DMS 273 (cell line): Measurements from ENCODE around the gene EXOC2.
"Not testable (repeated sequence)": the region's sequence is repeated elsewhere in the genome, so short reads cannot be mapped to it uniquely, and the experiment has no call there.

Experiments used
- DNase-seq: peaks from one replicate; lab custom pipeline; 2025; ENCODE audit not compliant: unreplicated experiment; lab: John Stamatoyannopoulos, UW

The EXOC2 gene

GRCh38 chr6:710601-711571 is 17.9 kb upstream of the EXOC2 start:
- peak; percentile 42 for DNase-seq

DNA sequence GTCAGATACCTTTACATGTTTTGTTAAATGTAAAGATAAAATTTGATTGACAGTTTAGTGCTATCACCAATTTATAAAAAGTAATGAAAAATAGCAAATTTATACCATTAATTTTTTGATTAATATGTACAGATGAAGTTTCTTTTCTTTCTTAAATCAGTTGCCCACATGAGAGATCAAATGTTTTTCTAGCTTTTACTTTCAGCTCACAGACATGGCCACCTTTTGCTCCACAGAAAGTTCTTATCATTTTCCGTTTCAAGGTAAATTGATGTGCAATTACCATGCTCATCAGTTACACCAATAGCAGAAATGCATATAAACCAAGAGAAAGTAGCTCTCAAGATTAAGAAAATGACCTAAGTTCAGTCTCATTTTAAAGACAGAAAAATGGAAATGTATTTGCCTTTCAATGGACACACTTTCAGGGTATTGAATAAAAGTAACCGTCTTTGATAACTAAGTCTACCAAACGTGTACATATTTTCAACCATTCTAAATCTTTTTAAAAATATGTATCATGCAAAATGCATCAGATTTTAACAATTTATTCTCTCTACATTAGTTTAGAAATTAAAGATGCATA is 16.6 kb upstream of the EXOC2 start:
- DNase-seq = no peak

DNA sequence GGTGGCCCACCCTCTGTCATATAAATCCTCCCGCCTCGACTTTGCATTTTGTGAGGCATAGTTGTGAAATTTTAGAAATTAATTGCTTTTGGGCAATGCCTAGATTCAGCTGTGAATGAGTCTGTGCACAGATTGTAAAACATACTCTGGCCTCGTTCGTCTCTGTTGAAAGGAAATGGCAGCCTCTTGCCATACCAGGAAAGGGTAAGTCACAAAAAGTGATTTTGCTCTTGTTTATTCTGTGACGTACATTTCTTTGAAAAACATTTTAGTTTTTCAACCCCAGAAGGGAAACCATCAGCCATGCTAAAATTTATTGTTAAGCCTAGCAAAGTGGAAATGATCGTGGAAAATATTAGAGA is 15.3 kb upstream of the EXOC2 start:
- no peak for DNase-seq

DNA sequence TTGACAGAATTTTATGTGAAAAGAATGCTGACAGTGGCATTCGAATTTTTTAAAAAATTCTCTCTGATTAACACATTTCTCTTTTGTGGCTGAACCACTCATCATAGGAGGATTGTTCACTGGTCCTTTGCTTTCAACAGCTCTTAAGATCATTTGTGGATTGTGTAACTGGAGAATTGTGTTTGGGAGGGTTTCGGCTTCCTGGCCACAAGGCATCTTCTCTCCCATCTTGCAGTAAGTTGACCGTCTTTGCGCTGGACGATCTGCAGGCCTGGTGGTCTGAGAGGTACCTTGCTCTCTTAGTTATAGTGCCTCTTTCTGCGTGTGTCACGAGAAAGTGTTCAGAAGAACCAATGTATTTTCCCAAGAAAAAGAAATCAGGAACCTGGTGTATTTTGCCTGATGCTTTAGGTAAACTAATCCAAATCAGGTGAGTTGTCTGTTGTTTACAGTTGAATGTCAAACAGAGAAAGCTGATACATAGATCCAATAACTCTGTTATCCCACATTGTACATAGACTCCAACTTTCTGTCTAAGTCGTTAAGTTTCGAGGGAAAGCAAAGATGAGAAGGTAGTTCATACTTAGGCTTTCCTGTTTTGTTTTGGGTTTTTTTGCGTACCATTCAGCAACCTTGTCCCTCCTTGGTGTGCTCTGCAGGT is 14.8 kb upstream of the EXOC2 start:
- DNase-seq = no peak

DNA sequence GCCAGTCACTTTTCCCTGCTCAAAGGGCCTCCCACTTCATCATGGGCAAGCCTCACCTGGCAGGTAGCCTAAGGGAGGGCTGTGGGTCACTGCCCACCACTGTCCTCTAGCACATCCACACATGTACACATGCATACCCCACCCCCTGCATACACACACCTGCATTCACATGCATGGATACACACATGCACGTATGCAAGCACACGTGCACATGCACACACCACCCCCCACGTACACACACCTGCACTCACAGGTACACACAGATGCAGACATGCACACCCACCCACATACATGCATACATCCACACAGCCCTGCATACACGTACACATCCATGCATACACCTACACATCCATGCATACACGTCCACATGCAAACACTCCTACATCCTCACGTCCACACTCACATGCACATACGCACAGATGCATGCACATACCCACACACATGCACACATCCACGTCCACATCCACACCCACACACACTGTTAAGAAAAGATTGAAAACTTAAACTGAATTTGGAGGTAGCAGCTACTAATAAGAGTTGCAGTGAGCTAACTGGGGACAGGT is 14.0 kb upstream of the EXOC2 start:
- DNase-seq = no peak

DNA sequence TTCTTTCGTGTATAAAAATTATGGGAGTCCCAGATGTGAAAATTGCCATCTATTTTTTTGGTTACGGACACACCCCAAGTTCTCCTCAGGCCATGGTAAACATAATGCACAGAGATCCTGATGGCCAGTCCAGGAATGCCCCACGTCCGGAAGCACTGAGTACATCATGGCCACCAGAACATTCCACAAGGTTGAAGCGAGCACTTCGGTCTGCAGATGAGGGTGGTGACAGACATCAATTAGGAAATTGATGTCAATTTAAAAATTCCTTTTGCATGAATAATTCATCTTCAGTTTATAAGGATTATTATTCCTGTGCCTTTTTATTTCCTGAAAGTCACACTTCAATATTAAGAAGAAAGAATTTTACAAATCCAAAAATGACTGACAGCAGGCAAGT is 13.2 kb upstream of the EXOC2 start:
- no peak for DNase-seq

DNA sequence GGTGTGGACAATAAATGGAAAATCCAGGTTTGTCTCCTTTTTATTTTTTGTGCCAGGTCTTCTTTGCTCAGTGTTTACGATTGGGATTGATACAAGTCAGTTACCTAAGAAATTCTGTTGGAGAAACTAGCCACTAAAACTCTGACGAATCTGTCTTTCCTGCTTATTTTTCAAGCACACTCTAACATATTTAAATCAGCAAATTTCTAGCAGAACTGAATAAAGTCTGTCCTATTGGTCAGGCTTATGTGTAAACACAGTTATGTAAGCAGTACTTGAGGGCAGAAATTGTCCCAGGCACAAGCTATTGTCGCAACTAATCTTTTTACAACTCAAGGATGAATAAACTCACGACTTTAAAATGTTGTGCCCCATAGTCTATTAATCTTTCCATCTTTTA is 12.1 kb upstream of the EXOC2 start:
- DNase-seq = no peak

DNA sequence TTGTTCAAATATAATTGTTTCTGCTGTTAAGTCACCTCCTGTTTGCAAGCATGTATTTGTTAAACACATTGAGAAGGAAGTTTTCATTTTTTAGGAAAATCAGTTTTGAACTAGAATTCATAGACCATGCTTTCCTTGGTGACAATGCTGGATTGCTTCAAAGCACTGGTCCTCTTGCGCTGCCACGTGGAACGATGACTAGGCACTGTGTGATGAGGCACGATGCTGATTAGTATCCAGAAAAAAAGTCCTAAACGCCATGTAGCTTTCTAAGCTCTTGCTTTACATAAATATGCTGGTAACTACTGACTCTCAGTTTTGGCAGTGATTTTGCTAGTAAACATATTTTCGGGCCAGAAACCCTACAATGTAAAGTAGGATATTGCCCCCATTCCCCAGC is 11.1 kb upstream of the EXOC2 start:
- DNase-seq = no peak

DNA sequence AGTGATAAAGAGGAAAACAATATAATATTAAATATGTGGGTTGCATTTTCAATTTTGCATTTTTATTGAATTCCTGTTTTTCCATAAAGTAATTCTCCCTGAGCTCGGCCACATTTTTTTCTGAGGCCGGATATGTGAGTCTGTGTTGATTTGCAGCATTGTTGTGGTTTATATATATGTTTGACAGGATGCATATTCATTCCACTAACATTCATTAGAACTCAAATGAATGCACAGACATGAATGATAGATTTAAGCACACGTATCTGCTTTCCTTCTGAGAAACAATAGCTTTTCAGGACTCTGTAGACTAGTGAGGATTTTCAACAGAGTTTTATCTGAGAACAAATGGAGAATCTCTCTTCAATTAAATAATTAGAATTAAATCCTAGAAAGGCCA is 10.6 kb upstream of the EXOC2 start:
- no peak for DNase-seq

- DNase-seq = peak; percentile 19
Measured at GRCh38 chr6:701700-702479, 9.0 kb upstream of the EXOC2 start.

DNA sequence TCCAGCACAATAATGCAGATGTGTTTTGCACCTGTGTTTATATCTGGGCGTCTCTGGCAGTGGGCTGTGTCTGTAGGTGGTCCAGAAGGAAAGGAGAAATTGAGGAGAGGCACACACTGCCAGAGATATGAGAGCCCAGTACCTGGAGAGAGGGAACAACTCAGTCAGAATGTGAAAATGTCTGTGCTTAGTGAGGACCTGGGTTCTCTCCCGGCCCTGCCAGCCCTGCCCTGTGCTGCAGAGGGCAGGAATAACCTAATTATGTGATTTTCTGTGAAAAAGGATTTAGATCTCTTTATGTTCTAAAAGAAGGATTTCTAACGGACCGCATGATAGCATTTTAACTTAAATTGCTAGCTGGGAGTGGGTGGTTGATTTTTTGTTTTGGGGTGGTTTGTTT is 8.3 kb upstream of the EXOC2 start:
- DNase-seq = no peak

GRCh38 chr6:700490-700889 is 7.6 kb upstream of the EXOC2 start:
- no peak for DNase-seq

DNA sequence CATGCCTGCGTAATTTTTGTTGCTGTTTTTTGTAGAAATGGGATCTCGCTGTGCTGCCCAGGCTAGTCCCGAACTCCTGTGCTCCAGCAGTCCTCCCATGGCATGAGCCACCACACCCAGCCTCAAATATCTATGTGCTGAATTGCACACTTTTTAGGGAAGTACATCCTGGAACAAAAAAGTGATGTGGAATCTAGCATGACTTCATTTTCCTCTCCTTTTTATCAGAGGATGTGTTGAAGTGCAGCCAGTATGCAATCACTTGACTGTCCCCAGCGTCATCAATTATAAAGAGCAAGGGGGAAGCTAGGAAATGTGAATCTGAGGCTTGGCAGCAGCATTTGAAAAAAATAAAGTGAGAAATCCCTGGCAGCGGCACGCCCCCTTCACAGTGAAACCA is 6.4 kb upstream of the EXOC2 start:
- no peak for DNase-seq

- not testable (repeated sequence) for DNase-seq
Measured at GRCh38 chr6:694431-695126, 1.6 kb upstream of the EXOC2 start.

DNA sequence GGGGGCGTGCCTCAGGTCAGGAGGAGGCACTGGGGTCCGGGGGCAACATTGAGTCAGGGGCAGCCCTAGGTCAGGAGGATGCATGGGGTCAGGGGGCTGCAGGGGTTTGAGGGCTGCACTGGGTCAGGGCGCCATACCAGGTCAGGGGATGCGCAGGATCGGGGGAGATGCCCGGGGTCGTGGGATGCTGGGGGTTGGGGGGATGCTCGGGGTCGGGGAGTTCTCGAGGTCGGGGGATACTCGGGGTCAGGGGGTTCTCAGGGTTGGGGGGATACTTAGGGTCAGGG is 727 bp upstream of the EXOC2 start:
- no peak for DNase-seq

DNA sequence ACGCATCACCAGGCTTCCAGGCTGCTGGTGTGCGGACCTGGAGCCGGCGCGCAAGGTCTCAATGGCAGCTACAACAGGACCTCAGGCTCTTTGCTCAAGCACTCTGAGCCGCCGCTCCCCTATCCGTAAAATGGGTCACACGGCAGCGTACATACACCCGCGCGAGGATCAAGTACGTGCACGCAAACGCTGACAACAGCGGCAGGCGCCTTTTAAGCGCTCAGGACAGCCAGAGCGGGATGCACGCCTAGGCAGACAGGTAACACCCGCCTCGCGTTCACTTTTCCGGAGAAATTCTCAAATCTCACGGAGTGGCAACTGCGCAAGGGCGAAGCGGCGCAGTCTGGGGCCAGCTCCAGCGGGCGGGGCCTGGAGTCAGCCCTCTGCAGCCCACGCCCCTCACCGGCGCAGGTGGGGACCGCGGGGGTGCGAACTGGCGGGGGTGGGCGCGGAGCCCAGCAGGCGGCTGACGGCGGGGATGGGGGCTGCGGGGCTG is 535 bp downstream of the EXOC2 start:
- peak; percentile 70 for DNase-seq

DNA sequence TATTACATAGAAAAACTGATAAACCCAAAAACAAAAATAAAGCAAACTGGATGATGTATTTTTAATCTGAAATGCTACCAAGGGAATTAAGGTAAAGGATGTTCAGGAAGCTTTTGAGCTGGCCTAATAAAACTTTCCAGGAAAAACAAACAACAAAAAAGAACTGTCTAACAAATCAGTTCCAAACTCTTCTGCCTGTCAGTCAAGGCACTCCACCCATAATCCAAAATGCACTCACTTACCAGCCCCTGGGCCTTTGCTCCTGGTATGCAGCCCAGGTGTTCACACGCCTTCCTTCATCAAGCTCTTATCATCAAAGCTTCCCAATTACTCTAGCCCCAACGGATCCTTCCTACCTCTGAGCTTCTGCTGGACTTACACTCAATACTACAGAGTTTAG is 3.7 kb downstream of the EXOC2 start:
- no peak for DNase-seq

DNA sequence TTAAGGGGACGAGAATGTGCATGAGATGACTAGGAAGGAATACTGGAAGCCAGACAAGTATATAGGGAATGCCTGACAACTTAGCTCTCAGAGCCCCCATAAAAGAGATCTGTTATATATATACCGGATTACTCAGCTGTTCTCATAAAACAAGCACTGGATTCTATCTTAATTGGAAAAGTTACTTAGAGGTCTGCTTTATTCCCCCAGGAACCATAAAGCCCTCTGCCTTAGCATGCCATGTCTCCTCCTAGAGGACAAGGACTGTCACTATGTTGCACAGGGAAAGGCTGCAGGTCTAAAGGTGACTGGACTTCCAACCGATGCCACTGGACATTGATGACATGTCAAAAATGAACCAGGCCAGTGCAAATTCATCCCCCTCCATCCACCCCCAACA is 6.4 kb downstream of the EXOC2 start:
- peak; percentile 29 for DNase-seq

DNA sequence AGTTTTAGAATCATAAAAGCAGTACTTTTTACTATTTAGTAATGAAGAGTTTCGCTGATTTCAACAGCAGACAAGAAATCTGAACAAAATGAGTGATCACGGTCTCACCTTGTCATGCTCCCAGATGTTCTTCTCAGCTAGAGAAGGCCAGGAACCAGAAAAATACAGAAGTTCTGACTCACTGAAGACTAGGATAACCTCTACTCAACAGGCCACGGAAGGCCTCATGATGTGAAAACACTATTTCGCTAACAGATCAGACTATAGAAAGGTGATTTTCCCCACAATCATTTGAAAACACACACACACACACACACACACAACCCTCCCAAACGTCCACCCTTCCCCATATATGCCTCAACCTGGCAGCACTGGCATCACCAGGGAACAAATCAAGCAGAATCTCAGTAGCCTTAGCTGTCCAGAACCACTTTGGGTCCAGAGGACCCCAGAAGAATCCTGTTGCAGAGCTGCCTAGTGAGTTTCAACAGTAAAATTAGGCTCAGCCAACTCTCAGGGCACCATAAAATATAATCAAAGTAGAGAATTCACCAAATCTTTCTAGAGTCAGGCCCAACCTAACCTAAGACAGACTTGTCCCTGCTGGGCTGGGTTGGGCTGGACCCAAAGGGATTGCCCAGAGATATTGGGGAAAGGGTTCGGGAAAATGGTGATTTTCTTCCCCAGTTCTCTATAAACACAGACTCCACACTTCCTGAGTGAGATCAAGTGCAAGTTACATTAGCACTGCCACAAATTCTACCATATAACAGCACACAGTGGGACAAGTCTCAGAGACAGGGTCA is 7.9 kb downstream of the EXOC2 start:
- DNase-seq = no peak
